Thoracic aorta (tissue), 2 donors: ENCODE results near the gene EXOC3L4. TPM values are rescaled to one million over a fixed set of nuclear protein-coding genes. Genes with fewer than 3 reads are reported as not detected.

Source experiments
- ATAC-seq: fragments of 150-250 bp; one replicate; pipeline ENCODE4 v1.8.0; 2017; ENCODE audit warnings: low read depth; ENCODE audit not compliant: insufficient number of reproducible peaks, low FRiP score
- DNase-seq: peaks from one replicate; pipeline ENCODE4 v3.0.0-alpha.2; 2020; ENCODE audit warnings: low spot score
- H3K27ac ChIP-seq, 2 donors: fragments of 200-600 bp; sonication (generic); 1 replicate in 1 of 2; 2 replicates in 1 of 2; pipeline ENCODE4 v1.5.1; 2016; ENCODE audit warnings: mild to moderate bottlenecking in 2 of 2, moderate library complexity in 2 of 2
- H3K27me3 ChIP-seq: fragments of 200-600 bp; sonication (generic); replicated peaks from 2 replicates; pipeline ENCODE4 v1.6.0; 2016; ENCODE audit warnings: mild to moderate bottlenecking; ENCODE audit not compliant: insufficient read depth
- H3K36me3 ChIP-seq: fragments of 200-600 bp; sonication (generic); one replicate; pipeline ENCODE4 v1.5.1; 2016
- H3K4me1 ChIP-seq, 2 donors: fragments of 200-600 bp; sonication (generic); 1 replicate in 1 of 2; 2 replicates in 1 of 2; pipeline versions ENCODE4 v1.5.1 to v1.6.0; 2016; ENCODE audit warnings: low read depth in 2 of 2, mild to moderate bottlenecking in 1 of 2; ENCODE audit not compliant: control insufficient read depth in 1 of 2
- H3K4me3 ChIP-seq: fragments of 200-600 bp; sonication (generic); 2 replicates; pipeline ENCODE4 v1.5.1; 2016; ENCODE audit warnings: mild to moderate bottlenecking
- H3K9me3 ChIP-seq: fragments of 200-600 bp; sonication (generic); 2 replicates; pipeline ENCODE4 v1.5.1; 2016
- CTCF ChIP-seq: fragments of 200-600 bp; sonication (generic); IDR thresholded peaks from one replicate; pipeline ENCODE4 v1.5.1; 2019; ENCODE audit warnings: antibody characterized with exemption
- total RNA-seq, 2 donors: library from RNA; depleted of rRNA; stranded (reverse); fragments of >200 nt; gene quantifications; one replicate each; pipeline versions ENCODE4 v1.1.0 to v1.2.3, GENCODE V29; 2016

EXOC3L4 gene
- total RNA-seq, 2 donors from 2014 or later: not detected

GRCh38 chr14:103138301-103139131 lies 44.0 kb downstream of the EXOC3L4 start:
- Histone ChIP-seq H3K27ac (no peak overlapping the region), H3K36me3 (no peaks in the 10 kb centered on the region), H3K4me3 (peak overlapping the region; percentile 40), H3K9me3 (no peaks in the 10 kb centered on the region), H3K27me3 (no peaks in the 10 kb centered on the region), H3K4me1 (peaks cover 6 to 14% of the 10 kb centered on the region in 2 donors)
- ATAC-seq: no peak
- no peak for TF ChIP-seq CTCF
- no peak for DNase-seq

- Histone ChIP-seq H3K27me3 (no peaks in the 10 kb centered on the region), H3K27ac (no peak overlapping the region), H3K36me3 (no peaks in the 10 kb centered on the region), H3K4me3 (peak overlapping the region; percentile 40), H3K4me1 (peaks cover 6 to 14% of the 10 kb centered on the region in 2 donors), H3K9me3 (no peaks in the 10 kb centered on the region)
- DNase-seq (no peak), ATAC-seq (no peak)
- no peak for TF ChIP-seq CTCF
Measured at GRCh38 chr14:103139132-103140025, 44.9 kb downstream of the EXOC3L4 start.

GRCh38 chr14:103140316-103141109 lies 46.0 kb downstream of the EXOC3L4 start:
- DNase-seq: no peak
- Histone ChIP-seq H3K27ac (no peak overlapping the region), H3K4me1 (peaks cover 6 to 14% of the 10 kb centered on the region in 2 donors), H3K9me3 (no peaks in the 10 kb centered on the region), H3K4me3 (no peak overlapping the region), H3K36me3 (no peaks in the 10 kb centered on the region), H3K27me3 (no peaks in the 10 kb centered on the region)
- TF ChIP-seq CTCF: no peak
- no peak for ATAC-seq

GRCh38 chr14:103141117-103141796 lies 46.7 kb downstream of the EXOC3L4 start:
- no peak for DNase-seq

More at GRCh38 chr14:103141117-103141796, 46.7 kb downstream of the EXOC3L4 start:
- H3K4me1 ChIP-seq: peaks cover 6 to 14% of the 10 kb centered on the region in 2 donors
- TF ChIP-seq CTCF: no peak
- H3K27ac ChIP-seq: no peak overlapping the region
- H3K27me3 ChIP-seq: no peaks in the 10 kb centered on the region
- no peak for ATAC-seq
- no peaks in the 10 kb centered on the region for H3K36me3 ChIP-seq
- H3K4me3 ChIP-seq: no peak overlapping the region
- no peaks in the 10 kb centered on the region for H3K9me3 ChIP-seq
